Measurements from ENCODE around the gene ARMCX4. TPM values are rescaled to one million over a fixed set of nuclear protein-coding genes. Genes with fewer than 3 reads are reported as not detected.
"Not testable (repeated sequence)": the region's sequence is repeated elsewhere in the genome, so short reads cannot be mapped to it uniquely, and the experiment has no call there.

The ARMCX4 gene
- total RNA-seq, 1 donor from 2014 or later = 15.4 TPM

DNA sequence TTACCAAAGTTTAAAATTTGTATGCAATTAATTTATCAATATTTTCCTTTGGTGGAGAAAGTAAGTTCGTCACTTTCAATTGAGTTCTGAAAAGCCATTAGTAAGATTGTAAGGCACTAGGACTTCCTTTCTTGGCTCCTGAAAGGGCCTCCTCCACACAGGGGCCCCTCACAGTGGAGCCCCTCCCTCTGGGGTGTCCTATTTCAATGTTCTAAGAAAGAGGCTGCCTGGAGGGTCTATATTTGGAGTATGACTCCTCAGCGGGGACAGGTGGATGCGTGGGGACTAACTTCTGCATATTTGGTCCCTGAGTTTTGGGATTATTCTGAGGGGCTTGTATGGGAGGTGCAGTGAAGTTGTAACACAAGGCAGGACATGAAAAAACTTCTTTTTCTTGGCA, 1.6 kb upstream of the ARMCX4 start:
- TF ChIP-seq, protein P1, sequence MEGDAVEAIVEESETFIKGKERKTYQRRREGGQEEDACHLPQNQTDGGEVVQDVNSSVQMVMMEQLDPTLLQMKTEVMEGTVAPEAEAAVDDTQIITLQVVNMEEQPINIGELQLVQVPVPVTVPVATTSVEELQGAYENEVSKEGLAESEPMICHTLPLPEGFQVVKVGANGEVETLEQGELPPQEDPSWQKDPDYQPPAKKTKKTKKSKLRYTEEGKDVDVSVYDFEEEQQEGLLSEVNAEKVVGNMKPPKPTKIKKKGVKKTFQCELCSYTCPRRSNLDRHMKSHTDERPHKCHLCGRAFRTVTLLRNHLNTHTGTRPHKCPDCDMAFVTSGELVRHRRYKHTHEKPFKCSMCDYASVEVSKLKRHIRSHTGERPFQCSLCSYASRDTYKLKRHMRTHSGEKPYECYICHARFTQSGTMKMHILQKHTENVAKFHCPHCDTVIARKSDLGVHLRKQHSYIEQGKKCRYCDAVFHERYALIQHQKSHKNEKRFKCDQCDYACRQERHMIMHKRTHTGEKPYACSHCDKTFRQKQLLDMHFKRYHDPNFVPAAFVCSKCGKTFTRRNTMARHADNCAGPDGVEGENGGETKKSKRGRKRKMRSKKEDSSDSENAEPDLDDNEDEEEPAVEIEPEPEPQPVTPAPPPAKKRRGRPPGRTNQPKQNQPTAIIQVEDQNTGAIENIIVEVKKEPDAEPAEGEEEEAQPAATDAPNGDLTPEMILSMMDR (IDR thresholded peaks at IDR 0.05) = no peak
- no peaks in the 10 kb centered on the region for H3K27me3 Mint-ChIP-seq (ENCODE audit: low read depth)
- no peak overlapping the region for H3K4me3 Mint-ChIP-seq (ENCODE audit: unreplicated experiment)
- peaks cover 14% of the 10 kb centered on the region for H3K4me1 Mint-ChIP-seq (ENCODE audit: low read depth)
- no peak for DNase-seq (ENCODE audit: low spot score)
- peaks cover 9% of the 10 kb centered on the region for H3K9me3 Mint-ChIP-seq (ENCODE audit: low read depth)
- H3K27ac Mint-ChIP-seq (ENCODE audit: unreplicated experiment) = no peak overlapping the region
- H3K36me3 Mint-ChIP-seq (ENCODE audit: low read depth) = peaks cover 5% of the 10 kb centered on the region

DNA sequence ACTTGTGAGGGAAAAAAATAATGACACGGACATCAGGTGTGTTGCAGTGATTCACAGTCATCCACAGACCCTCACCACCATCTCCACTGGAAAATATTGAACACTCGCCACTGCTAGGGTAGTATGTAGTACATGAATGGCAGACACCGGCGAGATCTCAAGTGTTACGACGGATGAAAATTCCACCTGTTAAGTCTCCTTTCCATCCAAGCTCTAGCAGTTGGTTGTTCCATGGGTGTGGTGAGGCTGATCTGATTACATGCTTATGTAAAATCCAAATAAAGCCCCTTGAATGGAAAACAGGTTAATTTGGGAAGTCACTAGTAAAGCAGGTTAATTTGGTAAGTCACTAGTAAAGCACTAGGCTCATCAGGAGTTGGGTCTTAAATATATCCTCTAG, 1.1 kb upstream of the ARMCX4 start:
- Mint-ChIP-seq H3K27ac (ENCODE audit: unreplicated experiment) (no peak overlapping the region), H3K4me1 (ENCODE audit: low read depth) (peaks cover 14% of the 10 kb centered on the region), H3K27me3 (ENCODE audit: low read depth) (no peaks in the 10 kb centered on the region), H3K4me3 (ENCODE audit: unreplicated experiment) (no peak overlapping the region), H3K9me3 (ENCODE audit: low read depth) (peaks cover 13% of the 10 kb centered on the region), H3K36me3 (ENCODE audit: low read depth) (peaks cover 9% of the 10 kb centered on the region)
- TF ChIP-seq, protein P1 (IDR thresholded peaks at IDR 0.05) = no peak
- DNase-seq (ENCODE audit: low spot score) = no peak

DNA sequence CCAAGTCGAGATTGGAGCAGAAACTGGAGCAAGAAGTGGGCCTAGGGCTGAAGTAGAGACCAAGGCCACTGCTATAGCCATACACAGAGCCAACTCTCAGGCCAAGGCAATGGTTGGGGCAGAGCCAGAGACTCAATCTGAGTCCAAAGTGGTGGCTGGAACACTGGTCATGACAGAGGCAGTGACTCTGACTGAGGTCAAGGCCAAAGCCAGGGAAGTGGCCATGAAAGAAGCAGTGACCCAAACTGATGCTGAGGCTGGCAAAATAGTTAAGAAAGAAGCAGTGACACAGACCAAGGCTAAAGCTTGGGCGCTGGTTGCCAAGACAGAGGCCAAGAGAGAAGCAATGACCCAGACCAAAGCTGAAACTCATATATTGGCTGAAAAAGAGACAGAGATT, 3.5 kb downstream of the ARMCX4 start:
- Mint-ChIP-seq H3K27me3 (ENCODE audit: low read depth) (no peaks in the 10 kb centered on the region), H3K4me3 (ENCODE audit: unreplicated experiment) (no peak overlapping the region), H3K36me3 (ENCODE audit: low read depth) (peaks cover 10% of the 10 kb centered on the region), H3K27ac (ENCODE audit: unreplicated experiment) (no peak overlapping the region), H3K4me1 (ENCODE audit: low read depth) (peaks cover 11% of the 10 kb centered on the region), H3K9me3 (ENCODE audit: low read depth) (peaks cover 15% of the 10 kb centered on the region)
- DNase-seq (ENCODE audit: low spot score) = no peak
- TF ChIP-seq, protein P1 (IDR thresholded peaks at IDR 0.05) = no peak

GRCh38 chrX:101491943-101492342, 6.7 kb downstream of the ARMCX4 start:
- TF ChIP-seq, protein P1 (IDR thresholded peaks at IDR 0.05) = no peak

GRCh38 chrX:101493225-101493624, 8.0 kb downstream of the ARMCX4 start:
- H3K36me3 Mint-ChIP-seq (ENCODE audit: low read depth) = peaks cover 6% of the 10 kb centered on the region
- TF ChIP-seq, protein P1 (IDR thresholded peaks at IDR 0.05) = no peak
- no peak overlapping the region for H3K27ac Mint-ChIP-seq (ENCODE audit: unreplicated experiment)
- no peak for DNase-seq (ENCODE audit: low spot score)
- no peak overlapping the region for H3K4me3 Mint-ChIP-seq (ENCODE audit: unreplicated experiment)
- peaks cover 17% of the 10 kb centered on the region for H3K9me3 Mint-ChIP-seq (ENCODE audit: low read depth)
- no peaks in the 10 kb centered on the region for H3K27me3 Mint-ChIP-seq (ENCODE audit: low read depth)
- peaks cover 4% of the 10 kb centered on the region for H3K4me1 Mint-ChIP-seq (ENCODE audit: low read depth)

More at GRCh38 chrX:101491943-101492342, 6.7 kb downstream of the ARMCX4 start:
- DNase-seq (ENCODE audit: low spot score) = no peak
- Mint-ChIP-seq H3K36me3 (ENCODE audit: low read depth) (peaks cover 10% of the 10 kb centered on the region), H3K4me1 (ENCODE audit: low read depth) (peaks cover 4% of the 10 kb centered on the region), H3K4me3 (ENCODE audit: unreplicated experiment) (no peak overlapping the region), H3K27me3 (ENCODE audit: low read depth) (no peaks in the 10 kb centered on the region), H3K9me3 (ENCODE audit: low read depth) (peaks cover 22% of the 10 kb centered on the region), H3K27ac (ENCODE audit: unreplicated experiment) (no peak overlapping the region)

GRCh38 chrX:101502929-101503328, 17.7 kb downstream of the ARMCX4 start:
- DNase-seq (ENCODE audit: low spot score); H3K27me3 Mint-ChIP-seq (ENCODE audit: low read depth); H3K4me3 Mint-ChIP-seq (ENCODE audit: unreplicated experiment); H3K36me3 Mint-ChIP-seq (ENCODE audit: low read depth); H3K27ac Mint-ChIP-seq (ENCODE audit: unreplicated experiment); H3K4me1 Mint-ChIP-seq (ENCODE audit: low read depth): not testable (repeated sequence)
- H3K9me3 Mint-ChIP-seq (ENCODE audit: low read depth) = peaks cover 14% of the 10 kb centered on the region
